Activated CD4-positive, alpha-beta T cell treated with anti-CD3 and anti-CD28 coated beads, Interleukin-2, amount 10 ng/mL, durations not matched to agents 24 days and 14 days (primary cell): ENCODE measurements around the gene THSD4. TPM values are rescaled to one million over a fixed set of nuclear protein-coding genes. Genes with fewer than 3 reads are reported as not detected.
A peak's percentile ranks its signal among the peaks of the same experiment; 100 is the strongest.

ENCODE experiments used
- DNase-seq: peaks from one replicate; pipeline ENCODE4 v3.0.0; 2022
- H3K27ac Mint-ChIP-seq: one replicate; pipeline ENCODE4 v1.8.0; 2022; ENCODE audit warnings: mild to moderate bottlenecking, mixed read lengths
- H3K27me3 Mint-ChIP-seq: one replicate; pipeline ENCODE4 v1.8.0; 2022; ENCODE audit warnings: mixed read lengths
- H3K36me3 Mint-ChIP-seq: one replicate; pipeline ENCODE4 v1.8.0; 2022; ENCODE audit warnings: low read depth, mild to moderate bottlenecking, mixed read lengths
- H3K4me1 Mint-ChIP-seq: one replicate; pipeline ENCODE4 v1.8.0; 2021; ENCODE audit warnings: mixed read lengths
- H3K4me3 Mint-ChIP-seq: one replicate; pipeline ENCODE4 v1.8.0; 2022; ENCODE audit warnings: mild to moderate bottlenecking, moderate library complexity, mixed read lengths
- H3K9me3 Mint-ChIP-seq: one replicate; pipeline ENCODE4 v1.8.0; 2021; ENCODE audit warnings: mixed read lengths
- intact Hi-C: fragments of 100-400 bp; cut with micrococcal nuclease; formaldehyde crosslinking; loops from one replicate; pipeline ENCODE4 v1.15.1; 2023
- total RNA-seq: library from RNA; stranded (reverse); gene quantifications from 2 replicates; pipeline ENCODE4 v1.2.3, GENCODE V29; 2022

The THSD4 gene
- total RNA-seq, 1 donor from 2014 or later = not detected

- Mint-ChIP-seq H3K4me3 (no peak overlapping the region), H3K9me3 (no peaks in the 10 kb centered on the region), H3K4me1 (no peaks in the 10 kb centered on the region), H3K27ac (no peak overlapping the region), H3K36me3 (no peaks in the 10 kb centered on the region), H3K27me3 (no peaks in the 10 kb centered on the region)
- intact Hi-C loops = no loop called here
- no peak for DNase-seq
Measured at GRCh38 chr15:71811036-71811736, 695.9 kb downstream of the THSD4 start.

GRCh38 chr15:71811752-71812735 is 696.8 kb downstream of the THSD4 start:
- intact Hi-C loops = no loop called here
- Mint-ChIP-seq H3K4me3 (no peak overlapping the region), H3K9me3 (no peaks in the 10 kb centered on the region), H3K4me1 (no peaks in the 10 kb centered on the region), H3K36me3 (no peaks in the 10 kb centered on the region), H3K27ac (no peak overlapping the region), H3K27me3 (no peaks in the 10 kb centered on the region)
- no peak for DNase-seq

GRCh38 chr15:71812966-71813722 is 697.9 kb downstream of the THSD4 start:
- Mint-ChIP-seq H3K9me3 (no peaks in the 10 kb centered on the region), H3K27me3 (no peaks in the 10 kb centered on the region), H3K4me1 (no peaks in the 10 kb centered on the region), H3K36me3 (no peaks in the 10 kb centered on the region), H3K27ac (no peak overlapping the region), H3K4me3 (no peak overlapping the region)
- intact Hi-C loops = no loop called here
- peak; percentile 50 for DNase-seq

GRCh38 chr15:71813723-71814470 is 698.6 kb downstream of the THSD4 start:
- H3K36me3 Mint-ChIP-seq = no peaks in the 10 kb centered on the region
- DNase-seq = peak; percentile 44
- intact Hi-C loops = no loop called here
- no peaks in the 10 kb centered on the region for H3K9me3 Mint-ChIP-seq
- H3K4me3 Mint-ChIP-seq = no peak overlapping the region
- no peaks in the 10 kb centered on the region for H3K4me1 Mint-ChIP-seq
- H3K27ac Mint-ChIP-seq = no peak overlapping the region
- H3K27me3 Mint-ChIP-seq = no peaks in the 10 kb centered on the region

GRCh38 chr15:71815301-71815700 is 700.0 kb downstream of the THSD4 start:
- peak; percentile 28 for DNase-seq
- Mint-ChIP-seq H3K9me3 (peaks cover 3% of the 10 kb centered on the region), H3K27ac (no peak overlapping the region), H3K27me3 (no peaks in the 10 kb centered on the region), H3K36me3 (no peaks in the 10 kb centered on the region), H3K4me3 (no peak overlapping the region), H3K4me1 (no peaks in the 10 kb centered on the region)
- intact Hi-C loops = no loop called here

GRCh38 chr15:71817351-71817750 is 702.1 kb downstream of the THSD4 start:
- Mint-ChIP-seq H3K27ac (no peak overlapping the region), H3K36me3 (no peaks in the 10 kb centered on the region), H3K4me3 (no peak overlapping the region), H3K9me3 (peaks cover 14% of the 10 kb centered on the region), H3K4me1 (no peaks in the 10 kb centered on the region), H3K27me3 (no peaks in the 10 kb centered on the region)
- intact Hi-C loops = no loop called here
- DNase-seq = no peak

GRCh38 chr15:71820127-71820526 is 704.9 kb downstream of the THSD4 start:
- Mint-ChIP-seq H3K4me1 (no peaks in the 10 kb centered on the region), H3K9me3 (peaks cover 22% of the 10 kb centered on the region), H3K36me3 (peaks cover 6% of the 10 kb centered on the region)

GRCh38 chr15:71821547-71822129 is 706.4 kb downstream of the THSD4 start:
- Mint-ChIP-seq H3K27me3 (no peaks in the 10 kb centered on the region), H3K27ac (no peak overlapping the region), H3K36me3 (peaks cover 9% of the 10 kb centered on the region), H3K9me3 (peaks cover 22% of the 10 kb centered on the region), H3K4me1 (no peaks in the 10 kb centered on the region), H3K4me3 (no peak overlapping the region)
- intact Hi-C loops = no loop called here
- DNase-seq = no peak

More at GRCh38 chr15:71820127-71820526, 704.9 kb downstream of the THSD4 start:
- intact Hi-C loops = no loop called here
- Mint-ChIP-seq H3K27me3 (no peaks in the 10 kb centered on the region), H3K27ac (no peak overlapping the region), H3K4me3 (no peak overlapping the region)
- DNase-seq = no peak

- Mint-ChIP-seq H3K36me3 (peaks cover 21% of the 10 kb centered on the region), H3K4me1 (peaks cover 2% of the 10 kb centered on the region), H3K9me3 (peaks cover 22% of the 10 kb centered on the region), H3K27me3 (no peaks in the 10 kb centered on the region), H3K4me3 (no peak overlapping the region), H3K27ac (no peak overlapping the region)
- intact Hi-C loops = no loop called here
- no peak for DNase-seq
Measured at GRCh38 chr15:71822890-71823630, 707.8 kb downstream of the THSD4 start.

- intact Hi-C loops = no loop called here
- H3K27me3 Mint-ChIP-seq = no peaks in the 10 kb centered on the region
- no peak for DNase-seq
- no peak overlapping the region for H3K4me3 Mint-ChIP-seq
- peaks cover 3% of the 10 kb centered on the region for H3K4me1 Mint-ChIP-seq
- H3K9me3 Mint-ChIP-seq = peaks cover 22% of the 10 kb centered on the region
- H3K36me3 Mint-ChIP-seq = peaks cover 23% of the 10 kb centered on the region
- H3K27ac Mint-ChIP-seq = no peak overlapping the region
Measured at GRCh38 chr15:71823801-71824200, 708.5 kb downstream of the THSD4 start.

- Mint-ChIP-seq H3K27me3 (no peaks in the 10 kb centered on the region), H3K9me3 (peaks cover 19% of the 10 kb centered on the region), H3K4me1 (peaks cover 3% of the 10 kb centered on the region), H3K36me3 (peaks cover 28% of the 10 kb centered on the region), H3K4me3 (no peak overlapping the region), H3K27ac (no peak overlapping the region)
- no peak for DNase-seq
- intact Hi-C loops = no loop called here
Measured at GRCh38 chr15:71825021-71825730, 709.9 kb downstream of the THSD4 start.

- peaks cover 12% of the 10 kb centered on the region for H3K9me3 Mint-ChIP-seq
- intact Hi-C loops = no loop called here
- H3K4me3 Mint-ChIP-seq = no peak overlapping the region
- H3K4me1 Mint-ChIP-seq = peaks cover 3% of the 10 kb centered on the region
- DNase-seq = no peak
- no peaks in the 10 kb centered on the region for H3K27me3 Mint-ChIP-seq
- H3K27ac Mint-ChIP-seq = no peak overlapping the region
- peaks cover 28% of the 10 kb centered on the region for H3K36me3 Mint-ChIP-seq
Measured at GRCh38 chr15:71826196-71826595, 710.9 kb downstream of the THSD4 start.
